H1 (cell line): ENCODE data around the gene LCP1. TPM values are rescaled to one million over a fixed set of nuclear protein-coding genes. Genes with fewer than 3 reads are reported as not detected.

Experiments
- CTCF ChIA-PET: fragments of 300-600 bp; sonication (Branson Sonifier 250); formaldehyde crosslinking; loops from one replicate; lab custom pipeline; 2021; ENCODE audit not compliant: partially characterized antibody; lab: Charles Lee
- POLR2A ChIA-PET: fragments of 300-600 bp; sonication (Branson Sonifier 250); formaldehyde crosslinking; loops from one replicate; lab custom pipeline; 2021; ENCODE audit warnings: inconsistent platforms; ENCODE audit not compliant: partially characterized antibody; lab: Charles Lee
- DNase-seq, 2 experiments: peaks; one replicate each; pipeline versions ENCODE4 v3.0.0 to v3.0.0-alpha.2; 2010 to 2022; ENCODE audit warnings: low spot score in 2 of 2, low read depth in 1 of 2, mixed read lengths in 1 of 2
- FAIRE-seq: peaks from 2 replicates; lab custom pipeline; 2011; peaks lifted over from hg19 to GRCh38; lab: Jason Lieb, UNC
- H2AFZ ChIP-seq: 2 replicates; pipeline ENCODE4 v1.8.1; 2012; ENCODE audit warnings: low read length, inconsistent platforms
- H2AK5ac ChIP-seq: 2 replicates; pipeline ENCODE4 v1.6.1; 2013; ENCODE audit warnings: low read depth, low read length
- H2BK120ac ChIP-seq: replicated peaks from 2 replicates; pipeline ENCODE3; 2013; ENCODE audit warnings: low read depth, low read length, inconsistent platforms
- H2BK12ac ChIP-seq: 2 replicates; pipeline ENCODE4 v1.6.1; 2013; ENCODE audit warnings: low read depth, low read length
- H2BK15ac ChIP-seq: 2 replicates; pipeline ENCODE4 v1.6.1; 2013; ENCODE audit warnings: low read length
- H2BK20ac ChIP-seq: 2 replicates; pipeline ENCODE4 v1.6.1; 2013; ENCODE audit warnings: low read length
- H2BK5ac ChIP-seq: 2 replicates; pipeline ENCODE4 v1.6.1; 2013; ENCODE audit warnings: low read depth, low read length
- H3K14ac ChIP-seq: 2 replicates; pipeline ENCODE4 v1.6.1; 2013; ENCODE audit warnings: inconsistent platforms; ENCODE audit not compliant: insufficient read length
- H3K18ac ChIP-seq: 2 replicates; pipeline ENCODE4 v1.6.1; 2013; ENCODE audit warnings: low read length; ENCODE audit errors: extremely low read depth
- H3K23ac ChIP-seq: 2 replicates; pipeline ENCODE4 v1.6.1; 2013; ENCODE audit warnings: inconsistent platforms; ENCODE audit not compliant: insufficient read length
- H3K23me2 ChIP-seq: 2 replicates; pipeline ENCODE4 v1.6.1; 2013; ENCODE audit warnings: low read depth, low read length
- H3K27ac ChIP-seq: 2 replicates; pipeline ENCODE4 v1.6.1; 2011; ENCODE audit warnings: low read depth, low read length, inconsistent platforms
- H3K27me3 ChIP-seq, 4 experiments: replicated peaks in 1 of 4; 1 replicate in 1 of 4; 2 replicates in 3 of 4; pipeline versions ENCODE4 v1.6.1 to v1.8.1; 2011 to 2013; ENCODE audit warnings: low read length in 3 of 4, mild to moderate bottlenecking in 3 of 4, inconsistent platforms in 2 of 4, mixed read lengths in 2 of 4, moderate library complexity in 1 of 4; ENCODE audit not compliant: control insufficient read depth in 3 of 4, insufficient read depth in 3 of 4; ENCODE audit errors: extremely low read depth in 1 of 4
- H3K36me3 ChIP-seq, 4 experiments: 2 replicates each; pipeline versions ENCODE4 v1.6.1 to v1.8.1; 2011 to 2013; ENCODE audit warnings: mild to moderate bottlenecking in 4 of 4, low read length in 3 of 4, moderate library complexity in 2 of 4, control low read depth in 1 of 4, inconsistent platforms in 1 of 4; ENCODE audit not compliant: insufficient read depth in 4 of 4, control insufficient read depth in 2 of 4
- H3K4ac ChIP-seq: replicated peaks from 2 replicates; pipeline ENCODE3; 2013; ENCODE audit warnings: low read length, low read depth, mixed read lengths, inconsistent platforms; ENCODE audit not compliant: insufficient read length
- H3K4me1 ChIP-seq, 4 experiments: replicated peaks in 1 of 4; 1 replicate in 1 of 4; 2 replicates in 3 of 4; pipeline versions ENCODE4 v1.6.1 to v1.8.1; 2011 to 2013; ENCODE audit warnings: low read length in 3 of 4, inconsistent platforms in 2 of 4, mixed read lengths in 1 of 4; ENCODE audit not compliant: insufficient read depth in 4 of 4, control insufficient read depth in 3 of 4
- H3K4me2 ChIP-seq, 2 experiments: 2 replicates each; pipeline versions ENCODE4 v1.6.1 to v1.8.1; 2011 to 2013; ENCODE audit warnings: low read depth in 2 of 2, low read length in 2 of 2, control low read depth in 1 of 2, inconsistent platforms in 1 of 2, mild to moderate bottlenecking in 1 of 2; ENCODE audit not compliant: insufficient read depth in 1 of 2
- H3K4me3 ChIP-seq, 4 experiments: fragments of 200-600, 300-600 bp in 1 of 4; sonication (generic), shearing (Covaris generic), sonication (Bioruptor Twin) in 1 of 4; 2 replicates each; pipeline versions ENCODE4 v1.5.1 to v1.8.1; 2011 to 2016; ENCODE audit warnings: low read length in 4 of 4, low read depth in 3 of 4, control low read depth in 2 of 4, inconsistent platforms in 2 of 4, mild to moderate bottlenecking in 2 of 4, mixed read lengths in 1 of 4, moderate library complexity in 1 of 4; ENCODE audit not compliant: insufficient read depth in 2 of 4; ENCODE audit errors: extremely low read depth in 1 of 4
- H3K56ac ChIP-seq: replicated peaks from 2 replicates; pipeline ENCODE3; 2013; ENCODE audit warnings: low read depth, mild to moderate bottlenecking, mixed read lengths, low read length, inconsistent platforms; ENCODE audit not compliant: insufficient read length
- H3K79me1 ChIP-seq: 2 replicates; pipeline ENCODE4 v1.6.1; 2013; ENCODE audit warnings: low read depth, low read length, control low read depth
- H3K79me2 ChIP-seq, 2 experiments: 2 replicates each; pipeline versions ENCODE4 v1.6.1 to v1.8.1; 2012 to 2013; ENCODE audit warnings: low read length in 2 of 2, mild to moderate bottlenecking in 2 of 2, inconsistent platforms in 1 of 2; ENCODE audit not compliant: insufficient read depth in 2 of 2, control insufficient read depth in 1 of 2
- H3K9ac ChIP-seq, 4 experiments: replicated peaks in 1 of 4; 1 replicate in 1 of 4; 2 replicates in 3 of 4; pipeline versions ENCODE4 v1.6.1 to v1.8.1; 2011 to 2013; ENCODE audit warnings: low read depth in 3 of 4, low read length in 3 of 4, control low read depth in 2 of 4, mild to moderate bottlenecking in 2 of 4, moderate library complexity in 2 of 4, inconsistent platforms in 1 of 4; ENCODE audit errors: extremely low read depth in 1 of 4
- H3K9me3 ChIP-seq, 2 experiments: 2 replicates each; pipeline versions ENCODE4 v1.6.1 to v1.8.1; 2012 to 2013; ENCODE audit warnings: mild to moderate bottlenecking in 2 of 2, moderate library complexity in 2 of 2, control low read depth in 1 of 2, inconsistent platforms in 1 of 2, low read depth in 1 of 2, low read length in 1 of 2, mixed read lengths in 1 of 2; ENCODE audit not compliant: insufficient read depth in 2 of 2
- H4K20me1 ChIP-seq, 2 experiments: replicated peaks in 1 of 2; 2 replicates each; pipeline versions ENCODE3 to v1.8.1; 2011 to 2013; ENCODE audit warnings: inconsistent platforms in 2 of 2, low read length in 2 of 2, mild to moderate bottlenecking in 1 of 2; ENCODE audit not compliant: insufficient read depth in 2 of 2, control insufficient read depth in 1 of 2
- H4K5ac ChIP-seq: 2 replicates; pipeline ENCODE4 v1.6.1; 2013; ENCODE audit warnings: low read length, low read depth, mixed read lengths, inconsistent platforms; ENCODE audit not compliant: insufficient read length
- H4K8ac ChIP-seq: 2 replicates; pipeline ENCODE4 v1.8.0; 2013; ENCODE audit warnings: mild to moderate bottlenecking, moderate library complexity, low read length, inconsistent platforms; ENCODE audit not compliant: insufficient read depth; ENCODE audit errors: extremely low read depth
- H4K91ac ChIP-seq: replicated peaks from 2 replicates; pipeline ENCODE3; 2013; ENCODE audit warnings: low read length, mixed read lengths, inconsistent platforms; ENCODE audit not compliant: insufficient read length
- BRCA1 ChIP-seq: IDR thresholded peaks from 2 replicates; pipeline ENCODE4 v1.6.1; 2012; ENCODE audit warnings: low read depth, low read length, improper control_type of control experiment
- CBX8 ChIP-seq: fragments of 300-800, 300-1000 bp; sonication (generic); IDR thresholded peaks from 2 replicates; pipeline ENCODE4 v1.7.1; 2016; ENCODE audit warnings: low read depth, low read length, borderline replicate concordance
- CHD1 ChIP-seq: IDR thresholded peaks from 2 replicates; pipeline ENCODE4 v1.6.1; 2012; ENCODE audit warnings: low read depth, low read length, improper control_type of control experiment
- CTBP2 ChIP-seq: IDR thresholded peaks from 2 replicates; pipeline ENCODE4 v1.7.0; 2011; ENCODE audit warnings: borderline replicate concordance, mild to moderate bottlenecking, moderate library complexity, mixed read lengths, low read length; ENCODE audit not compliant: insufficient read depth, insufficient read length
- GABPA ChIP-seq: IDR thresholded peaks from 2 replicates; pipeline ENCODE4 v1.6.1; 2011; ENCODE audit warnings: mild to moderate bottlenecking, low read length, moderate library complexity, borderline replicate concordance; ENCODE audit not compliant: insufficient read depth
- KDM1A ChIP-seq: fragments of 200-600, 300-600 bp; sonication (generic); IDR thresholded peaks from 2 replicates; pipeline ENCODE4 v1.7.1; 2016; ENCODE audit warnings: mild to moderate bottlenecking, low read length, borderline replicate concordance
- KDM4A ChIP-seq: IDR thresholded peaks from one replicate; pipeline ENCODE4 v1.7.1; 2012; ENCODE audit warnings: low read depth, mild to moderate bottlenecking, moderate library complexity, low read length, inconsistent platforms; ENCODE audit not compliant: severe bottlenecking
- POU5F1 ChIP-seq: IDR thresholded peaks from 2 replicates; pipeline ENCODE4 v1.6.1; 2011; ENCODE audit warnings: low read depth, mild to moderate bottlenecking, low read length, moderate library complexity
- SAP30 ChIP-seq: fragments of 300-600 bp; sonication (generic); IDR thresholded peaks from 2 replicates; pipeline ENCODE4 v1.7.1; 2012; ENCODE audit warnings: low read length, moderate library complexity, mild to moderate bottlenecking, inconsistent platforms; ENCODE audit not compliant: insufficient read depth, insufficient replicate concordance
- SP4 ChIP-seq: IDR thresholded peaks from 2 replicates; pipeline ENCODE4 v1.6.1; 2012; ENCODE audit warnings: low read length, inconsistent platforms
- YY1 ChIP-seq: IDR thresholded peaks from 2 replicates; pipeline ENCODE4 v1.6.1; 2011; ENCODE audit warnings: low read depth, mild to moderate bottlenecking, low read length
- ZNF274 ChIP-seq: IDR thresholded peaks from 2 replicates; pipeline ENCODE4 v1.7.0; 2012; ENCODE audit warnings: low read length, borderline replicate concordance; ENCODE audit errors: extremely low read depth
- WGBS, 2 experiments: shearing (Covaris generic) in 1 of 2; methylation state at CpG; one replicate each; pipeline versions ENCODE4 v1.1.6 to v1.1.7; 2013 to 2015; ENCODE audit warnings: low lambda C conversion rate in 2 of 2, mixed read lengths in 2 of 2, inconsistent platforms in 1 of 2, low coverage in 1 of 2, missing lambda C conversion rate in 1 of 2; ENCODE audit not compliant: insufficient replicate concordance in 2 of 2, insufficient coverage in 1 of 2, insufficient read length in 1 of 2; ENCODE audit errors: extremely low coverage in 1 of 2, missing lambda C conversion rate in 1 of 2; 5-methylcytosine and 5-hydroxymethylcytosine counted together
- polyA plus RNA-seq, 7 experiments: library from polyadenylated mRNA; depleted of rRNA in 3 of 7; stranded (reverse) in 5 of 7; unstranded in 2 of 7; fragments of >200 nt in 5 of 7; fragments of 200-250 nt in 2 of 7; gene quantifications; 1 replicate in 5 of 7; 2 replicates in 1 of 7; 4 replicates in 1 of 7; pipeline versions ENCODE4 v1.2.1 to v1.2.3, GENCODE V29; 2011 to 2013; ENCODE audit warnings: missing spikeins in 2 of 7, mixed read lengths in 2 of 7
- total RNA-seq: library from RNA; stranded (reverse); fragmentation: NEBNext Ultra II Directional; extraction: Animal tissue kit (Norgen Biotek cat#: 25700); gene quantifications from 2 replicates; pipeline ENCODE4 v1.2.1, GENCODE V29; 2021
- TF ChIP-seq, protein P1 (sequence below): IDR thresholded peaks from 2 replicates; pipeline ENCODE4 v1.6.1; 2012; ENCODE audit warnings: inconsistent platforms

Gene LCP1
- total and polyA plus RNA-seq, 2 of the 8 experiments (the other 6 are each of a cell fraction or from before 2014, with no cell fraction given), result 0.65 to 4.3 TPM

DNA sequence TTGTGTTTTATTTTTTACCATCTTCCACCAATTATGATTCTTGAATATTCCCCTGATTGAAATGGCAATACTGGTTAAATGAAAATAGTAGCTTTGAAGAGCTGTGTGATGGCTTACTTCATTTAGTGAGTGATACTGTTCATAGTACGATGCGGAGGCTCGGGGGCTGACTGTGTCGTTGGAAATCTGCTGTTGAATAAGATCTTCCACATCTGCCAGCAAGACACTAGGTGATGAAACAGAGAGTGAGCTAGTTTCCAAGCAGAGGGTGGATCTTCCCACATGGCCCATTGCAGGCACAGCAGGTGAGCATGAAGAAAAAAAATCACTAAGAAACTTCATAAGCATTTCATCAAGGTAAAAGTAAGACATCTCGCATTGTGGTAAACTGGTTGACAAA, 99.7 kb downstream of the LCP1 start:
- no peaks in the 10 kb centered on the region for H3K36me3 ChIP-seq
- no peaks in the 10 kb centered on the region for H3K4me1 ChIP-seq
- H3K23ac ChIP-seq, result no peak overlapping the region
- ChIA-PET CTCF (interaction anchor here (0.9 to 1.3 kb wide), 3 partner anchors 10 to 44 kb away, joined by 3 to 4 read pairs (median 4); no protein-coding TSS in a partner anchor), POLR2A (no interaction called here)
- no peak overlapping the region for H3K9ac ChIP-seq
- no peak overlapping the region for H3K27ac ChIP-seq
- H3K79me2 ChIP-seq, result no peaks in the 10 kb centered on the region
- no peak overlapping the region for H3K14ac ChIP-seq
- H4K20me1 ChIP-seq, result no peaks in the 10 kb centered on the region
- H4K91ac ChIP-seq, result no peak overlapping the region
- H3K56ac ChIP-seq, result no peak overlapping the region
- WGBS, 2 experiments, result 92% methylated on average over 5 of the region's 5 CpGs; no CpG with 5 or more reads in 1 of the 2 experiments
- H2BK12ac ChIP-seq, result no peak overlapping the region
- no peak overlapping the region for H4K5ac ChIP-seq
- H3K4ac ChIP-seq, result no peak overlapping the region
- peaks cover 0 to 7% of the 10 kb centered on the region in 2 experiments; a peak in 1 of 4 replicates for H3K9me3 ChIP-seq
- no peak overlapping the region for H2BK120ac ChIP-seq
- TF ChIP-seq CTBP2 (no peak), BRCA1 (no peak), KDM4A (no peak), CBX8 (no peak), CHD1 (no peak), SAP30 (no peak), POU5F1 (no peak), GABPA (no peak), YY1 (no peak), SP4 (no peak), KDM1A (no peak), ZNF274 (no peak)
- TF ChIP-seq, protein P1, sequence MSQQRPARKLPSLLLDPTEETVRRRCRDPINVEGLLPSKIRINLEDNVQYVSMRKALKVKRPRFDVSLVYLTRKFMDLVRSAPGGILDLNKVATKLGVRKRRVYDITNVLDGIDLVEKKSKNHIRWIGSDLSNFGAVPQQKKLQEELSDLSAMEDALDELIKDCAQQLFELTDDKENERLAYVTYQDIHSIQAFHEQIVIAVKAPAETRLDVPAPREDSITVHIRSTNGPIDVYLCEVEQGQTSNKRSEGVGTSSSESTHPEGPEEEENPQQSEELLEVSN, result no peak
- no peak overlapping the region for H3K18ac ChIP-seq
- no peak overlapping the region for H4K8ac ChIP-seq
- H3K79me1 ChIP-seq, result no peaks in the 10 kb centered on the region
- DNase-seq, result no peak
- H2BK5ac ChIP-seq, result no peak overlapping the region
- H3K4me2 ChIP-seq, result no peak overlapping the region
- FAIRE-seq, result no peak
- H2AK5ac ChIP-seq, result no peak overlapping the region
- no peak overlapping the region for H3K4me3 ChIP-seq
- no peaks in the 10 kb centered on the region for H3K27me3 ChIP-seq
- H3K23me2 ChIP-seq, result no peaks in the 10 kb centered on the region
- no peak overlapping the region for H2AFZ ChIP-seq
- H2BK15ac ChIP-seq, result no peak overlapping the region
- H2BK20ac ChIP-seq, result no peak overlapping the region
